SU-DHL-6 (cell line): ENCODE measurements around the gene SNAP23.

ENCODE experiments used
- H2AFZ ChIP-seq: fragments of 200-600 bp; sonication (generic); 2 replicates; pipeline ENCODE4 v1.6.1; 2014; ENCODE audit warnings: low read depth, mild to moderate bottlenecking, moderate library complexity, mixed read lengths, antibody characterized with exemption, low read length; ENCODE audit not compliant: severe bottlenecking
- H3F3A ChIP-seq: fragments of 200-600 bp; shearing (Covaris generic); 2 replicates; pipeline ENCODE4 v1.6.0; 2016; ENCODE audit warnings: antibody characterized with exemption, mild to moderate bottlenecking; ENCODE audit not compliant: insufficient read depth
- H3K27ac ChIP-seq: fragments of 200-600 bp; sonication (generic); 2 replicates; pipeline ENCODE4 v1.5.1; 2016; ENCODE audit warnings: low read depth, mild to moderate bottlenecking, low read length, moderate library complexity, mixed read lengths
- H3K27me3 ChIP-seq: fragments of 200-600 bp; sonication (generic), shearing (Covaris generic); 2 replicates; pipeline ENCODE4 v1.6.0; 2014; ENCODE audit warnings: mild to moderate bottlenecking, low read length
- H3K36me3 ChIP-seq: fragments of 200-600 bp; sonication (generic); 2 replicates; pipeline ENCODE4 v1.6.1; 2014; ENCODE audit warnings: mild to moderate bottlenecking, low read length, mixed read lengths
- H3K4me2 ChIP-seq: fragments of 300-600, 200-600 bp; shearing (Covaris generic), sonication (generic); 2 replicates; pipeline ENCODE4 v1.6.0; 2014; ENCODE audit warnings: low read length, low read depth, mild to moderate bottlenecking; ENCODE audit not compliant: poor library complexity, severe bottlenecking
- H3K4me3 ChIP-seq: fragments of 200-600 bp; sonication (generic); 2 replicates; pipeline ENCODE4 v1.5.1; 2014; ENCODE audit warnings: antibody characterized with exemption, low read length, mild to moderate bottlenecking, mixed read lengths; ENCODE audit not compliant: insufficient read depth, poor library complexity, severe bottlenecking
- H3K79me2 ChIP-seq: fragments of 200-600 bp; sonication (generic); 2 replicates; pipeline ENCODE4 v1.6.1; 2014; ENCODE audit warnings: mild to moderate bottlenecking, low read length, moderate library complexity; ENCODE audit not compliant: insufficient read depth
- H3K9ac ChIP-seq: fragments of 200-600 bp; sonication (generic); 2 replicates; pipeline ENCODE4 v1.7.0; 2014; ENCODE audit warnings: mild to moderate bottlenecking, low read length
- H3K9me2 ChIP-seq: fragments of 200-600 bp; sonication (generic); replicated peaks from 2 replicates; pipeline ENCODE4 v1.6.1; 2014; ENCODE audit warnings: low read length; ENCODE audit not compliant: insufficient read depth
- H3K9me3 ChIP-seq: fragments of 200-600 bp; sonication (generic); 2 replicates; pipeline ENCODE4 v1.6.1; 2014; ENCODE audit warnings: low read length, mixed read lengths; ENCODE audit not compliant: insufficient read depth
- H4K20me1 ChIP-seq: fragments of 200-600 bp; sonication (generic); 2 replicates; pipeline ENCODE4 v1.6.1; 2014; ENCODE audit warnings: low read depth, mild to moderate bottlenecking, antibody characterized with exemption, low read length, moderate library complexity, mixed read lengths
- CTCF ChIP-seq: fragments of 200-600 bp; sonication (generic); IDR thresholded peaks from one replicate; pipeline ENCODE4 v1.5.1; 2017; ENCODE audit warnings: antibody characterized with exemption, mild to moderate bottlenecking, low read length, moderate library complexity; ENCODE audit not compliant: insufficient read depth, poor library complexity, severe bottlenecking
- EZH2phosphoT487 ChIP-seq: fragments of 200-600 bp; sonication (generic), shearing (Covaris generic); conservative IDR thresholded peaks from 2 replicates; pipeline ENCODE4 v1.6.1; 2018; ENCODE audit warnings: mild to moderate bottlenecking, antibody characterized with exemption, low read length, moderate library complexity, mixed read lengths

Gene SNAP23

GRCh38 chr15:42495361-42496212 lies at the start of gene SNAP23:
Gene SNAP23, plus strand, starts transcription at chr15:42495634. Its CDS starts 16,213 bp downstream, at chr15:42511847.
- Histone ChIP-seq H3K27me3 (no peaks in the 10 kb centered on the region), H3K79me2 (peaks cover 38% of the 10 kb centered on the region), H3K36me3 (no peaks in the 10 kb centered on the region), H2AFZ (peak within 1 kb of the TSS; percentile 57), H4K20me1 (no peaks in the 10 kb centered on the region), H3K4me2 (peak within 1 kb of the TSS; percentile 90), H3K9me2 (no peaks in the 10 kb centered on the region), H3F3A (0 out of 2 replicates have a peak, but pooled peaks cover 9% of the 10 kb centered on the region), H3K9ac (peak within 1 kb of the TSS; percentile 74), H3K4me3 (peak within 1 kb of the TSS; percentile 85), H3K27ac (no peak within 1 kb of the TSS), H3K9me3 (no peaks in the 10 kb centered on the region)
- TF ChIP-seq CTCF (no peak), EZH2phosphoT487 (no peak)

GRCh38 chr15:42447599-42447998 lies 47.8 kb upstream of the SNAP23 start:
- H3K4me3 ChIP-seq = no peak overlapping the region
- H3K9me2 ChIP-seq = no peaks in the 10 kb centered on the region
- no peaks in the 10 kb centered on the region for H3K9me3 ChIP-seq
- TF ChIP-seq CTCF (no peak), EZH2phosphoT487 (no peak)
- no peak overlapping the region for H2AFZ ChIP-seq
- H3F3A ChIP-seq = no peaks in the 10 kb centered on the region
- H3K27me3 ChIP-seq = no peaks in the 10 kb centered on the region
- no peaks in the 10 kb centered on the region for H4K20me1 ChIP-seq
- H3K36me3 ChIP-seq = peaks cover 23% of the 10 kb centered on the region; the same call in 1 of the 2 replicates
- H3K9ac ChIP-seq = no peak overlapping the region
- H3K79me2 ChIP-seq = peaks cover 4% of the 10 kb centered on the region; the same call in 1 of the 2 replicates
- H3K27ac ChIP-seq = no peak overlapping the region
- no peak overlapping the region for H3K4me2 ChIP-seq

- Histone ChIP-seq H3K27me3 (no peaks in the 10 kb centered on the region), H3K4me2 (no peak overlapping the region), H3F3A (no peaks in the 10 kb centered on the region), H3K9me3 (no peaks in the 10 kb centered on the region), H4K20me1 (no peaks in the 10 kb centered on the region), H3K4me3 (no peak overlapping the region), H3K36me3 (peaks cover 23% of the 10 kb centered on the region; the same call in 1 of the 2 replicates), H3K9me2 (no peaks in the 10 kb centered on the region), H3K79me2 (peaks cover 4% of the 10 kb centered on the region; the same call in 1 of the 2 replicates), H3K27ac (no peak overlapping the region), H2AFZ (no peak overlapping the region), H3K9ac (no peak overlapping the region)
- TF ChIP-seq CTCF (no peak), EZH2phosphoT487 (no peak)
These were observed 47.2 kb upstream of the SNAP23 start for GRCh38 chr15:42448281-42448680.
